Measurements from ENCODE around the gene PATJ. TPM values are rescaled to one million over a fixed set of nuclear protein-coding genes. Genes with fewer than 3 reads are reported as not detected.
"Not testable (repeated sequence)": the region's sequence is repeated elsewhere in the genome, so short reads cannot be mapped to it uniquely, and the experiment has no call there.

The PATJ gene
- polyA plus RNA-seq, 1 donor (not counting 4 experiments of a cell fraction or from before 2014, with no cell fraction given): 28.1 TPM

DNA sequence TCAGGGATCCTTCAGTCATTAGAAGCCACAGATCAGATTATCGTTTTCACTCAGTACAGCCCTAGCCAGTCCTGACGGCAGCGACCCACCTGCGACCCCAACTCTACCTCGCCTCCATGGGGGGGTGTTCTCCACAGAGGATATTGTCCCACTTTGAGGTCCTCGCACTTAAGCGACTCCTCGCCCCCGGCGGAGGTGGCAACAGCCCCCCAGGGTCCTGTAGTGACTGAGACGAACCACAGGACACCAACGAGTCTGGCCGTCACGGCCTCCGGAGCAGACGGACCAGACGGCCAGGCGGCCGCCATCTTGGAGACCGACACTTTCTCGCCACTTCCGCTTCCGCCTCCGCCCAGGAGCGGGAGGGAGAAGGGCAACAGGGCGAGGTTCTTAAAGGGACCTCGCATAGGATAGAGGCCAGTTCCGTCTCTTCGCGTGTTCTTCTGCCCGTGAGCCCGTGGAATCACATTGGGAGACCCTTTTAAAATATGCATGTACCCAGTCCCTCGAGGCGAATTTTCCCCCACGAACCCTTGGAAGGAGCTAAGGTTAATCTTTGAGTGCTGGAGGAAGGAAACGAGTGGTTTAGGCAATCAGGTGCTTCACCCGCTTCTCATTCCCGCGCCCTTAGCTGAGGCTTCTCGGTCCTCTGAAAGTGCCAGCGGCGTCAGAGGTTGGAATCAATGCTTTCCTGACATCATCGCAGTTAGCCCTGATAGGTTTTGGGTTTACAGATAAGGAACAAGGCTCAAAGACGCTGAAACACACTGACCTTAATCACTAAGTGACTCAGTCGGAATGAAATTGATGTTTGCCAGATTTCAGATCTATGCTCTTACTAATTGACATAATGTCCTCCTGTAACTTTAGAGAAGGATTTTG lies 17.2 kb upstream of the PATJ start, which contains the start of gene TM2D1:
Gene TM2D1 (minus strand): TSS at position 329 of the 882 bp plus-strand sequence. CDS start 21 bp downstream, at position 308.
- peak; percentile 64 for DNase-seq (ENCODE audit: low read depth, low spot score)
- Histone ChIP-seq H3K4me3 (ENCODE audit: control insufficient read depth in 2 of 3, extremely low read depth in 1 of 3, insufficient read depth in 2 of 3, low read depth in 1 of 3, low read length in 3 of 3) (peak within 1 kb of the TSS; percentile 83 to 92 (median 91)), H3K9me3 (ENCODE audit: control insufficient read depth, low read depth, low read length) (no peaks in the 10 kb centered on the region), H3K4me2 (ENCODE audit: control insufficient read depth, extremely low read depth, insufficient read depth, low read depth, low read length) (peak within 1 kb of the TSS; percentile 98), H2AFZ (ENCODE audit: control insufficient read depth, low read length) (peak within 1 kb of the TSS; percentile 99), H3K4me1 (ENCODE audit: control insufficient read depth, extremely low read depth, insufficient read depth, low read length) (peaks cover 22% of the 10 kb centered on the region), H3K36me3 (ENCODE audit: control insufficient read depth in 2 of 2, extremely low read depth in 1 of 2, insufficient read depth in 2 of 2, low read length in 2 of 2) (peaks cover 0 to 3% of the 10 kb centered on the region in 2 experiments), H3K9ac (ENCODE audit: control insufficient read depth, extremely low read depth, insufficient read depth, low read length) (peak within 1 kb of the TSS; percentile 98), H4K20me1 (ENCODE audit: control insufficient read depth, extremely low read depth, insufficient read depth, low read length) (no peaks in the 10 kb centered on the region), H3K27ac (ENCODE audit: control insufficient read depth, insufficient read depth, low read length) (peak within 1 kb of the TSS; percentile 94), H3K9me1 (ENCODE audit: control insufficient read depth, extremely low read depth, insufficient read depth, low read length) (no peaks in the 10 kb centered on the region), H3K79me2 (ENCODE audit: control insufficient read depth, insufficient read depth, low read length) (peaks cover 44% of the 10 kb centered on the region), H3K27me3 (ENCODE audit: control insufficient read depth, extremely low read depth, insufficient read depth, low read length) (no peaks in the 10 kb centered on the region)
- FAIRE-seq: peak; percentile 68
- no peak for TF ChIP-seq EZH2 (IDR thresholded peaks at IDR 0.05; ENCODE audit: low read length)
- TF ChIP-seq, protein P1, sequence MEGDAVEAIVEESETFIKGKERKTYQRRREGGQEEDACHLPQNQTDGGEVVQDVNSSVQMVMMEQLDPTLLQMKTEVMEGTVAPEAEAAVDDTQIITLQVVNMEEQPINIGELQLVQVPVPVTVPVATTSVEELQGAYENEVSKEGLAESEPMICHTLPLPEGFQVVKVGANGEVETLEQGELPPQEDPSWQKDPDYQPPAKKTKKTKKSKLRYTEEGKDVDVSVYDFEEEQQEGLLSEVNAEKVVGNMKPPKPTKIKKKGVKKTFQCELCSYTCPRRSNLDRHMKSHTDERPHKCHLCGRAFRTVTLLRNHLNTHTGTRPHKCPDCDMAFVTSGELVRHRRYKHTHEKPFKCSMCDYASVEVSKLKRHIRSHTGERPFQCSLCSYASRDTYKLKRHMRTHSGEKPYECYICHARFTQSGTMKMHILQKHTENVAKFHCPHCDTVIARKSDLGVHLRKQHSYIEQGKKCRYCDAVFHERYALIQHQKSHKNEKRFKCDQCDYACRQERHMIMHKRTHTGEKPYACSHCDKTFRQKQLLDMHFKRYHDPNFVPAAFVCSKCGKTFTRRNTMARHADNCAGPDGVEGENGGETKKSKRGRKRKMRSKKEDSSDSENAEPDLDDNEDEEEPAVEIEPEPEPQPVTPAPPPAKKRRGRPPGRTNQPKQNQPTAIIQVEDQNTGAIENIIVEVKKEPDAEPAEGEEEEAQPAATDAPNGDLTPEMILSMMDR (optimal IDR thresholded peaks at IDR 0.05 in 1 of 3, IDR thresholded peaks at IDR 0.05 in 1 of 3, conservative IDR thresholded peaks at IDR 0.05 in 1 of 3; ENCODE audit: extremely low read depth in 1 of 3, insufficient read depth in 2 of 3, low read length in 3 of 3): no peak
- dilution Hi-C loops (cut with MboI; ENCODE audit: extremely low pct_ligation_motif_present, low sequenced_read_pairs): no loop called here

DNA sequence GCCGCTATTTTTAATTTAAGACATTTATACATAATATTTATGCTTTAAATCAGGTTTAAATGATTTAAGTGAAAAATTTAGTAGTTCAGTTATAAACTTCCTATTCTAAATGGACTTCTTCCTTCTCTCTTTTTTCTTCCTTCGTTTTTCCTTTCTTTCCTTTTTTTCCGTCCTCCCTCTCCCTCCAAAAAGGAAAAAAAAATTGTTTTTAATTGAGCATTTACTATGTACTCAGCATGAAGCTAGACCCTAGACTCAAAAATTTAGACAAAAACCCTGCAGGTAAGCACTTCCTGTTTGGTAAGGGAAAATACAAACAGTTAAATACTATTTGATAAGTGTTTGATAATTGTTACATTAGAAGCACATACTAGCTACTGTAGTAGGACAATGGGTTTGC lies 14.7 kb upstream of the PATJ start:
- H3K36me3 ChIP-seq (ENCODE audit: control insufficient read depth in 2 of 2, extremely low read depth in 1 of 2, insufficient read depth in 2 of 2, low read length in 2 of 2): no peaks in the 10 kb centered on the region
- dilution Hi-C loops (cut with MboI; ENCODE audit: extremely low pct_ligation_motif_present, low sequenced_read_pairs): no loop called here
- DNase-seq (ENCODE audit: low read depth, low spot score) (no peak), FAIRE-seq (no peak)
- no peak for TF ChIP-seq EZH2 (IDR thresholded peaks at IDR 0.05; ENCODE audit: low read length)
- TF ChIP-seq, protein P1 (optimal IDR thresholded peaks at IDR 0.05 in 1 of 3, IDR thresholded peaks at IDR 0.05 in 1 of 3, conservative IDR thresholded peaks at IDR 0.05 in 1 of 3; ENCODE audit: extremely low read depth in 1 of 3, insufficient read depth in 2 of 3, low read length in 3 of 3): no peak
- H3K4me2 ChIP-seq (ENCODE audit: control insufficient read depth, extremely low read depth, insufficient read depth, low read depth, low read length): no peak overlapping the region
- H2AFZ ChIP-seq (ENCODE audit: control insufficient read depth, low read length): no peak overlapping the region
- peaks cover 24% of the 10 kb centered on the region for H3K79me2 ChIP-seq (ENCODE audit: control insufficient read depth, insufficient read depth, low read length)
- no peak overlapping the region for H3K9ac ChIP-seq (ENCODE audit: control insufficient read depth, extremely low read depth, insufficient read depth, low read length)
- H3K4me3 ChIP-seq (ENCODE audit: control insufficient read depth in 2 of 3, extremely low read depth in 1 of 3, insufficient read depth in 2 of 3, low read depth in 1 of 3, low read length in 3 of 3): no peak overlapping the region
- peaks cover 22% of the 10 kb centered on the region for H3K4me1 ChIP-seq (ENCODE audit: control insufficient read depth, extremely low read depth, insufficient read depth, low read length)
- no peaks in the 10 kb centered on the region for H3K27me3 ChIP-seq (ENCODE audit: control insufficient read depth, extremely low read depth, insufficient read depth, low read length)
- no peaks in the 10 kb centered on the region for H3K9me1 ChIP-seq (ENCODE audit: control insufficient read depth, extremely low read depth, insufficient read depth, low read length)
- no peaks in the 10 kb centered on the region for H4K20me1 ChIP-seq (ENCODE audit: control insufficient read depth, extremely low read depth, insufficient read depth, low read length)
- H3K9me3 ChIP-seq (ENCODE audit: control insufficient read depth, low read depth, low read length): no peaks in the 10 kb centered on the region
- no peak overlapping the region for H3K27ac ChIP-seq (ENCODE audit: control insufficient read depth, insufficient read depth, low read length)

DNA sequence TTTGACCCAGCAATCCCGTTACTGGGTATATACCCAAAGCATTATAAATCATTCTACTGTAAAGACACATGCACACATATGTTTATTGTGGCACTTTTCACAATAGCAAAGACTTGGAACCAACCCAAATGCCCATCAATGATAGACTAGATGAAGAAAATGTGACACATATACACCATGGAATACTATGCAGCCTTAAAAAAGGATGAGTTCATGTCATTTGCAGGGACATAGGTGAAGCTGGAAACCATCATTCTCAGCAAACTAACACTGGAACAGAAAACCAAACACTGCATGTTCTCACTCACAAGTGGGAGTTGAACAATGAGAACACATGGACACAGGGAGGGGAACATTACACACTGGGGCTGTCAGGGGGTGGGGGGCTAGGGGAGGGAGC lies 11.6 kb upstream of the PATJ start:
- H4K20me1 ChIP-seq (ENCODE audit: control insufficient read depth, extremely low read depth, insufficient read depth, low read length); DNase-seq (ENCODE audit: low read depth, low spot score); FAIRE-seq; H3K4me3 ChIP-seq (ENCODE audit: control insufficient read depth in 2 of 3, extremely low read depth in 1 of 3, insufficient read depth in 2 of 3, low read depth in 1 of 3, low read length in 3 of 3); H3K27ac ChIP-seq (ENCODE audit: control insufficient read depth, insufficient read depth, low read length); H3K79me2 ChIP-seq (ENCODE audit: control insufficient read depth, insufficient read depth, low read length); H3K4me1 ChIP-seq (ENCODE audit: control insufficient read depth, extremely low read depth, insufficient read depth, low read length); H2AFZ ChIP-seq (ENCODE audit: control insufficient read depth, low read length); H3K9me3 ChIP-seq (ENCODE audit: control insufficient read depth, low read depth, low read length); H3K9ac ChIP-seq (ENCODE audit: control insufficient read depth, extremely low read depth, insufficient read depth, low read length); H3K4me2 ChIP-seq (ENCODE audit: control insufficient read depth, extremely low read depth, insufficient read depth, low read depth, low read length); H3K9me1 ChIP-seq (ENCODE audit: control insufficient read depth, extremely low read depth, insufficient read depth, low read length); dilution Hi-C loops (cut with MboI; ENCODE audit: extremely low pct_ligation_motif_present, low sequenced_read_pairs); H3K27me3 ChIP-seq (ENCODE audit: control insufficient read depth, extremely low read depth, insufficient read depth, low read length); H3K36me3 ChIP-seq (ENCODE audit: control insufficient read depth in 2 of 2, extremely low read depth in 1 of 2, insufficient read depth in 2 of 2, low read length in 2 of 2): not testable (repeated sequence)

All from keratinocyte (primary cell).